Memory B cell (primary cell): ENCODE results near the gene PCBD1.

ENCODE experiments used
- ATAC-seq: fragments of 150-1000 bp; cut with Tn5 transposase; 2 replicates; pipeline ENCODE4 v1.10.0; 2021; ENCODE audit warnings: low read depth, mild to moderate bottlenecking, moderate library complexity
- DNase-seq, 2 donors: peaks; one replicate each; pipeline ENCODE4 v3.0.0; 2022; ENCODE audit warnings: low spot score in 2 of 2
- H3K27ac Mint-ChIP-seq: one replicate; pipeline ENCODE4 v1.8.0; 2022; ENCODE audit warnings: mild to moderate bottlenecking, moderate library complexity, mixed read lengths
- H3K27me3 Mint-ChIP-seq: one replicate; pipeline ENCODE4 v1.8.0; 2022; ENCODE audit warnings: mixed read lengths
- H3K36me3 Mint-ChIP-seq: one replicate; pipeline ENCODE4 v1.8.0; 2022; ENCODE audit warnings: mild to moderate bottlenecking, mixed read lengths
- H3K4me1 Mint-ChIP-seq: one replicate; pipeline ENCODE4 v1.8.0; 2022; ENCODE audit warnings: mixed read lengths
- H3K4me3 Mint-ChIP-seq: one replicate; pipeline ENCODE4 v1.8.0; 2022; ENCODE audit warnings: mild to moderate bottlenecking, moderate library complexity, mixed read lengths
- H3K9me3 Mint-ChIP-seq: one replicate; pipeline ENCODE4 v1.8.0; 2022; ENCODE audit warnings: mixed read lengths

PCBD1 gene

DNA sequence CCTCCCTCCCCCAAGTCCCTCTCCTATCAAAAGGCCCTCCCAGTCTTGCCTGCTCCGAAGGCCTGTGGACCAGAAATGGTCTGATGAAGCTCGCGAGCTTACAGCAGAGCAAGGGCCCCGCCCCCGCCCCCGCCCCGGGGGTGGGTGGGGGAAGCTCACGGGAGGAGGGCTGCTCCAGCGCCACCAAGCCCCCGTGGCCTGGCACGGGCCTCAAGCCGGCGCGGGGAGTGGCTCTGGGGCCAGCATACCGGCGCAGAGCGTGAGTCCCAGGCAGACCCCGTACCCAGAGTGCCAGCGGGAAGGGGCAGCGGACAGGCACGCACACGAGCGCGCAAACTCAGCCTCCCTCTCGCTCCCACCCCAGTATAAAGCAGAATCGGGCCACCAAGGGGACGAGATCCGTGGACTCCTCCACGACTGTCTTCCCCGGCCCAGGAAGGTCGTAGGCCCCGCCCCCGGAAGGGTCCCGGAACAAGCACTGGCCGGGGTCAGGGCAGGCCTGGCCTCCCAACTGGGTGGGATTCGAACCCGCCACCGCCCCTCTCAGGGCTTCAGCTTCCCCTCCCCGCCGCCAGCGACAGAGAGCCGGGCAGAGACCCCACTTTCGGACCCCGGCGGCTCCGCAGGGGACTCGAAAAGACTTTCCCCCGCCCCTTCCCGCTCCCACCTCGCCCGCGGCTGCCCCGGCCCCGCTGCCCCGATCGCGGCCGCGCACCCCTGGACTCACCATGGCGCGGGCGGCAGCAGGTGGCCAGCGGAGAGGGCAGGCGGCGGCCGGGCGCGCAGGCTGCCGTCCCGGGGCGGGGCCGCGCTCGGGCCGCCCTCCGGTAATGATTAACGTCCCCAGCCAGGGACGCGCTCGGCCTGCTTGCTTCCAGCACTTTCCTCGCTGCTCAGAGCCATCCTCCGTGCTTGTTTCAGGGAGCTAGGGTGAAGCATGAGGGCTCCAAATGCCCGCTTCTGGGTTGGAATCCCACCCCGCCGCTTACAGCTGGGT lies at the start of gene PCBD1:
Gene PCBD1 (minus strand): TSS at position 762 of the 997 bp plus-strand sequence. CDS start 32 bp downstream, at position 730.
- Mint-ChIP-seq H3K4me1 (peaks cover 5% of the 10 kb centered on the region), H3K36me3 (peaks cover 10% of the 10 kb centered on the region), H3K4me3 (peak within 1 kb of the TSS; percentile 88), H3K9me3 (no peaks in the 10 kb centered on the region), H3K27ac (peak within 1 kb of the TSS; percentile 72), H3K27me3 (no peaks in the 10 kb centered on the region)
- DNase-seq (peak; percentile 57 to 65), ATAC-seq (peak; percentile 92)

DNA sequence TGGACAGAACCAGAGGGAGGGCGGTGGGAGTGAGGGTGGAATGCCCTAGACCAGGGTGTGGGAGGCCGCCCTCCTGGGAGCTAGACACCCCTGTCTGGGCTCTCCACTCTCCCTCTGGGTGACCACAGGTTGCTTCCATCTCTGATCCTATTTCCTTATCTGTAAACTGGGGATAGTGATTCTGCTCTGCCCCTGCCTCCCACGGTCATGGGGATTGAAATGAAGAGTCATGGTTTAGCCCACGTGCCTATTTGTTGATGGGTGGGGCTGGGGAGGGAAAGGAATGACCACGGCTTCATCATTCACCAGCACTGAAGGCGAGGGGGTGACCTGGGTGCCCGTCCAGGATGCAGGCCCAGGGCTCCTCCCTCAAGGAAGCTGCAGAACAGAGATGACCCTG lies 49.3 kb upstream of the PCBD1 start:
- ATAC-seq = no peak
- no peaks in the 10 kb centered on the region for H3K4me1 Mint-ChIP-seq

DNA sequence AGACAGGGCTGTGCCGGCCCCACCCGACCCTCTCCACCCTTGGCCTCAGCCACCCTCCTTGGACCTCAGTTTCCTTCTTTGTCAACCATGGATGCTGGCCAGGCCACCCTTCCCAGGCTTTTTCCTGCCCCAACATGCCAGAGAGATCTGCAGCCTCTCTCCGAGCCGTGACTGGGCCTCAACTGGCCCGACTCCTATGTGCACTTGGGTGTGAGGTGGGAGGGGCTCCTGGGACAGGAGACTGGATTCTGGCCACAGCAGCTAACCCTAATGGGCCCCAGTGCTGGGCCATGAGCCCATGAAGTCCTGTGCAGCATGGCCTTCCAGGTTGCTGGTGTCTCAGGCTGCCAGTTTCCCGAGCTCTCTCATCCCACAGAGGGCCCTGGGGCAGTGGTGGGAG lies 47.7 kb upstream of the PCBD1 start:
- H3K36me3 Mint-ChIP-seq = no peaks in the 10 kb centered on the region
- H3K4me1 Mint-ChIP-seq = no peaks in the 10 kb centered on the region
- DNase-seq (no peak), ATAC-seq (no peak)
- peaks cover 9% of the 10 kb centered on the region for H3K27me3 Mint-ChIP-seq
- H3K4me3 Mint-ChIP-seq = no peak overlapping the region
- H3K27ac Mint-ChIP-seq = no peak overlapping the region
- no peaks in the 10 kb centered on the region for H3K9me3 Mint-ChIP-seq

More for the DNA sequence above, 49.3 kb upstream of the PCBD1 start:
- Mint-ChIP-seq H3K27me3 (peaks cover 11% of the 10 kb centered on the region), H3K36me3 (no peaks in the 10 kb centered on the region), H3K9me3 (no peaks in the 10 kb centered on the region), H3K27ac (no peak overlapping the region), H3K4me3 (no peak overlapping the region)
- DNase-seq = no peak

DNA sequence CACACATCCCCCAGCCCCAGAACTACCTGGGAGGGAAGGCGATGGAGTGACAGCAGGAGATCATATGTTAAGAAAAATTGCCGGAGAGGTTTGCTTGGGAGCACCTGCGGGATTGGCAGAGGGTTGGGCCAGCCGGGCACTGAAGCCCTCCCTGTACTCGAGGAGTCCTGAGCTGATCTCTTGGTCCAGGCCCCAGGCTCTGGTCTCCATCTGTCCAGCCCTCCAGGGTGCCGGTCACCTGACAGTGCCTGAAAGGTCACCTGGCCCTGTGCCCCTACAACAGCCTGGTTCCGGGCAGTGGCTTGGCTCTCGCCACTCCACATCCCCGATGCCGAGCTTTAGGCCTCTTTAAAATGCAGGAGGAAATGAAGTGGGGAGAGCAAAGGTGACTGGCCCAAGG lies 47.3 kb upstream of the PCBD1 start:
- H3K27ac Mint-ChIP-seq = no peak overlapping the region
- ATAC-seq = no peak
- no peak overlapping the region for H3K4me3 Mint-ChIP-seq
- no peak for DNase-seq
- H3K27me3 Mint-ChIP-seq = peaks cover 9% of the 10 kb centered on the region
- no peaks in the 10 kb centered on the region for H3K4me1 Mint-ChIP-seq
- H3K9me3 Mint-ChIP-seq = no peaks in the 10 kb centered on the region
- H3K36me3 Mint-ChIP-seq = no peaks in the 10 kb centered on the region

DNA sequence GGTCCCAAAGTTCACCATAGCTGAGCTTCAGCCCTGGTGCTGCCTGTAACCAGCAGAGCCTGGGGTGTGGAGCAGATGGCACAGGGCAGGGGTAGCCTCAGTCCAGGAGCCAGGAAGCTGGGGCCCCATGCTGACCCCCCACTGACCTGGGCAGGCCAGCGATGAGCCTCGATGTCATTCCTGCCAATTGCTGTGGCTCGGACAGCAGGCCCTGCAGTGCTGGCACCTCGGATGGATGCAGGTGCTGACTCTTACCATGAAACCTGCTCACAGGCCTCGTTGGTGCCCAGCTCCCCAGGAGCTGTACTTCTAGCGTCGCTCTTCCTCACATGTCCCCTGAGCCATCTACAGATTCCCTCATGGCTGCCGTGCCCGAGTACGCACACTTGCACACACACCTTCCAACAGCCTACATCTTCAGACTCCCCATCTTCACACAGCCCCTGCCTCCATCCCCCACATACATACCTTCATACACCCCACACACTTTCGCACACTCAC lies 46.8 kb upstream of the PCBD1 start:
- H3K36me3 Mint-ChIP-seq = no peaks in the 10 kb centered on the region
- DNase-seq = no peak
- peaks cover 9% of the 10 kb centered on the region for H3K27me3 Mint-ChIP-seq
- no peaks in the 10 kb centered on the region for H3K9me3 Mint-ChIP-seq
- H3K27ac Mint-ChIP-seq = no peak overlapping the region
- no peaks in the 10 kb centered on the region for H3K4me1 Mint-ChIP-seq
- H3K4me3 Mint-ChIP-seq = no peak overlapping the region
- ATAC-seq = no peak

DNA sequence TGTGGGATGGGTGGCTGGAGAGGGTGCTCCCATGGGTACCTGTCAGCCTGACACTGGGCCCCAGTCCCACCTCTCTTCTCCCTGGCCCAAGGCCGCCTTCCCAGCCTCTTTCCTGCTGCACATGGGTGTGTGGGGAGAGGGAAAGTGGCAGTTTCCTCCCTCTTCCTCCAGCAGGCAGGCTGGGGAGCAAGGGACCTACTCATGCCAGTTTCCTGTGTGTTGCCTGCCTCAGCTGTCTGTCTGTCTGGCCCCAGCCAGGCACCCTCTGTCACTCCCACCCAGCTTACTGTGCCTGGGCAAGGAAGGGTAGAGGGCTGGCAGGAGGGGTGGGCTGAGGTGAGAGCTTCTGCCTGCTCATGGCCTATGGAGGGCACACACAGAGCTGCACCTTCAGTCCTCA lies 46.3 kb upstream of the PCBD1 start:
- Mint-ChIP-seq H3K4me3 (no peak overlapping the region), H3K27me3 (peaks cover 9% of the 10 kb centered on the region), H3K9me3 (no peaks in the 10 kb centered on the region), H3K36me3 (no peaks in the 10 kb centered on the region), H3K27ac (no peak overlapping the region), H3K4me1 (no peaks in the 10 kb centered on the region)
- DNase-seq (no peak), ATAC-seq (no peak)

DNA sequence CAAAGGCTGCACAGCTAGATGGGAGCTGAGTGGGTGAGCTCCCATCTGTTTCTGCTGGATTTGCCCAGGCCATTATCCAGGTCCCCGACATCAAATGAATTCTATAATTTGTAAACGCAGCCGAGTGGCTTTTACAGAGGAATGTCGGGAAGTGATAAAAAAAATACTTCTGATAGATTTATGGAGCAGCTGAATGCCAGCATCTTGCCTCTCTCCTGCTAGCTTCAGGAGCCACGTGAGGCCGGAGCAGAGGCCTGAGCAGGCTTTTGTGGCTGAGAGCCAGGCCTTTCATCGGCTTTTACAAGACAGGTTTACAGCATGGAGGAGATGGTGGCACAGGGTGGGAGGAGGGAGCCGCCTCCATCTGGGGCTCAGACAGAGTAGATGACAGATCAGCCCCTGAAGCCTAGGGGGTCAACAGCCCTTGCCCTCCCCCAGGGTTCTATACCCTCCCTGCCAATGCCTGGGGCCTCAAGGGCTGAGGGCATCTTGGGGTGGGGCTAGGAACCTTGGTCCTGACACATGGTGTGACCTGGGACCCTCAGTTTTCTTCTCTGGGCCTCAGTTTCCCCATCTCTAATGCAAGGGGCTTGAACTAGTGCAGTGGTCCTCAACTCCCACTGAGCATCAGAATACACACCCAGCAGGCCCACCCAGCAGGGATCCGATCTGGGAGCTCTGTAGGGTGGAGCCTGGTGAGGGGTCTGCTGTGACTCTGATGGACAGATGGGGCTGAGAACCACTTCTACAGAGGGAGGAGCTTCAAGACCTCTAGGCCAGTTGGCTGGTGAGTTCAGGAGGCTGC lies 44.2 kb upstream of the PCBD1 start:
- ATAC-seq = no peak
- DNase-seq = no peak
- Mint-ChIP-seq H3K27ac (no peak overlapping the region), H3K27me3 (peaks cover 9% of the 10 kb centered on the region), H3K4me3 (no peak overlapping the region), H3K9me3 (no peaks in the 10 kb centered on the region), H3K4me1 (peaks cover 7% of the 10 kb centered on the region), H3K36me3 (no peaks in the 10 kb centered on the region)

DNA sequence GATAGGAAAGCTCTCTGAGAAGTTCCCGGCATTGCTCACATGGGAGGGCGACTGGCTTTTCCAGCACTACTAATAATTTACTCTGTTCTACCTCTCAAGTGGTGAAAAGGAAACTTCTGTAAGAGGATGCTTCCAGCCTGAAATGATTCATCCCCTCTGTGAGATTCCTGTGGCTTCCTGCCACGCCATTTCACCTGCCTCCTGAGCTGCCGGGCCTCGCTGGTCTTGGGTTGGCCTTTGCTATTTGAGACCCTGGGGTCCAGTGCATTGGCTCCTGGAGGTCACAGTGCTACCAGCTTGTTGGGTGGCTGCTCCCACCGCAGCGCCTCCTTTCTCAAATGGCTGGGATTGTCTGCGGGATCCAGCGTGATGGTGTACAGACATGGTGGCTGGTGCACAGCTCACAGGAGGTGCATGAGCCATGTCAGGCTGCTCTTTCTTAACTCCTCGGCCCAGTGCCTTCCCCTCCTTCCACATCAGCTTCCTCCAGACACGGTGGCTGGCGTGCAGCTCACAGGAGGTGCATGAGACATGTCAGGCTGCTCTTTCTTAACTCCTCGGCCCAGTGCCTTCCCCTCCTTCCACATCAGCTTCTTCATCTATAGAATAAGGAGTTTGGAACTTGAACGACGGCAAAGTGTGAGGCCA lies 42.9 kb upstream of the PCBD1 start:
- H3K4me3 Mint-ChIP-seq = no peak overlapping the region
- peaks cover 7% of the 10 kb centered on the region for H3K4me1 Mint-ChIP-seq
- H3K27ac Mint-ChIP-seq = no peak overlapping the region
- peaks cover 4% of the 10 kb centered on the region for H3K27me3 Mint-ChIP-seq
- no peaks in the 10 kb centered on the region for H3K9me3 Mint-ChIP-seq
- DNase-seq = no peak
- ATAC-seq = no peak
- H3K36me3 Mint-ChIP-seq = no peaks in the 10 kb centered on the region

DNA sequence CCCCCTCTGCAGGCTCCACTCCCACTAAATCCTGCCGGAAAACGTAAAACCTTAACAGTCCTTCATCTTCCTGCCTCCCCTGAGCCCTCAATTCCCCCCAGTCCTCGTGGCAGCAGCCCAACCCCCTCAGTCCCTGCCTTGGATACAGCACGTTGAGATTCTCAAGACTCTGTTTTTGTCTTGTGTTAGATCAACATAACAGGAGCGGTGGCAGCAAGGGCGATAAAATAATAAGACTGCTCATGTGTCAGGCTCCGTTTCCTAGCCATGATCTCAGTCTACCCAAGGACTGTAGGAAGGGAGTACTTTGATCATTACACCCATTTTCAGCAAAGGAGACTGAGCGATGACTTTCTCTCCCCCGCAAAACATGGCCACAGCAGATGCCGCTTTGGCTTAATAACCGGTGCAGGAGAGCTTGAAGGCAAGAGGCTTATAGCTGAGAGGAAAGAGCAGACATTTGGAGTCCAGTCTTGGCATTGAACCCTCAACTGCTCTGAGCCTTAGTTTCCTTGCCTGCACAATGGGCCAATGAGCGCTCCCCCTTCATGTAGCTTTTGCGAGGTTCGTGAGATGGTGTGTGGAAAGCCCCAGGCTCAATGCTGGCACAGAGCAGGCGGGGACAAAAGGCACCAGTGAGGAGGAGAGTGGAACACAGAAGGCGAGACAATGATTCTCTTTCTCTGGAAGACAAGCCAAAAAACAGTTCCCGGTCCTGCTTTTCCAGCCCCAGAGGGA lies 42.1 kb upstream of the PCBD1 start:
- no peak overlapping the region for H3K4me3 Mint-ChIP-seq
- H3K9me3 Mint-ChIP-seq = no peaks in the 10 kb centered on the region
- no peak for ATAC-seq
- DNase-seq = no peak
- H3K4me1 Mint-ChIP-seq = peaks cover 7% of the 10 kb centered on the region
- peaks cover 4% of the 10 kb centered on the region for H3K27me3 Mint-ChIP-seq
- no peak overlapping the region for H3K27ac Mint-ChIP-seq
- H3K36me3 Mint-ChIP-seq = no peaks in the 10 kb centered on the region

DNA sequence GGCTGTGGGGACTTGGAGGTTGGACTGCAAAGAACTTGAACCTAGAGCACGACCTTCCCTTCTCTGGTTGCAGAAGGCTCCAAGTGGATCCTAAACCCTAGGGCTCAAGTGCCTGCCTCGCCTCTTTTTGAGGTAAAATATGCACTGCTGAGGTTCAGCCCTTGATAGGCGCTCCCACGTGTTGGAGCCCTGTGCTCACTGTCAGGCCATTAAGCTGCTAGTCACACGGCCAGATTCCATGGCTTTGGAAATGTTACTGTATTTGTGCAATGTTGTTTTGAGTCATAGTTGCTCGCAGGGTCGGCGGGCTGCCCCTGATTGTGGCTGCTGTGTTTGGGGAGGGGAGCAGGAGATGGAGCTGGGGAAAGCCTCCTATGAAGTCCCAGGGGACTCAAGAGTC lies 39.8 kb upstream of the PCBD1 start:
- DNase-seq = no peak
- no peak for ATAC-seq
- Mint-ChIP-seq H3K4me3 (no peak overlapping the region), H3K4me1 (peaks cover 10% of the 10 kb centered on the region), H3K27me3 (peaks cover 10% of the 10 kb centered on the region), H3K36me3 (no peaks in the 10 kb centered on the region), H3K9me3 (no peaks in the 10 kb centered on the region), H3K27ac (no peak overlapping the region)

DNA sequence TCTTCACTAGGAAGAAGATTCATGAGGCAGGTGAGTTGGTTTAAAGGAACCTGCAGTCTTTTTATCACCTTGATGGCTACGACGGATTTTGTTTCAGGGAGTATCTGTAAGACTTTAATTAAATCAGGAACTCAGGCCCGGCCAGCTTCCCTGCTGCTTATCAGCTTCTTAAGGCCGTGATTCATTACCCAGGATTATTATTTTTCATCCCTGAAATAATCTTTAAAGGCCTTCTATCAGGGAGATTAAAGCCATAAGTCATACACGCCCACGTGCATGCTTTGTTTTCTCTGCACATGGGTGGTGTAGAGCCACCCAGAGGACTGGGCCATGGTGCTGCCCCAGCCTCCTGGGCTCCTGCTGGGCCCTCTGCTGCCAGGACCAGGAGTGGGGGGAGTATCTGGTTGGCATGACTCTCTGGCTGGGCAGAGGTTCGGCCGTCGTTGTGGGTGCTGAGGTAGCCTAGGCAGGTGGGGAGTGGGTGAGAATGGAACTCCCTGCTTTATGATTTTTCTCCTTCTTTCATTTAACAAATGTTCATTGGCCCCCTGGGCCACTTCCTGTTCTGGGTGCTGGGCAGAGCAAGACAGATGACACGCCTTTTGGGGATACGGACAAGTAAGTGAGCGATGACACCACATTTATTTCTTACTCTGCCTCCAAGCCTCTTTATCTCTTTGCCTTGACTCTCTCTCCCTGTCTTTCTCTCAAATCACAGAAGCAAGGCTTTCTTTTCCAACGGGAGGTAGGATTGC lies 39.0 kb upstream of the PCBD1 start:
- Mint-ChIP-seq H3K36me3 (no peaks in the 10 kb centered on the region), H3K9me3 (no peaks in the 10 kb centered on the region), H3K27me3 (peaks cover 11% of the 10 kb centered on the region), H3K27ac (no peak overlapping the region), H3K4me1 (peaks cover 10% of the 10 kb centered on the region), H3K4me3 (no peak overlapping the region)
- no peak for DNase-seq
- no peak for ATAC-seq

DNA sequence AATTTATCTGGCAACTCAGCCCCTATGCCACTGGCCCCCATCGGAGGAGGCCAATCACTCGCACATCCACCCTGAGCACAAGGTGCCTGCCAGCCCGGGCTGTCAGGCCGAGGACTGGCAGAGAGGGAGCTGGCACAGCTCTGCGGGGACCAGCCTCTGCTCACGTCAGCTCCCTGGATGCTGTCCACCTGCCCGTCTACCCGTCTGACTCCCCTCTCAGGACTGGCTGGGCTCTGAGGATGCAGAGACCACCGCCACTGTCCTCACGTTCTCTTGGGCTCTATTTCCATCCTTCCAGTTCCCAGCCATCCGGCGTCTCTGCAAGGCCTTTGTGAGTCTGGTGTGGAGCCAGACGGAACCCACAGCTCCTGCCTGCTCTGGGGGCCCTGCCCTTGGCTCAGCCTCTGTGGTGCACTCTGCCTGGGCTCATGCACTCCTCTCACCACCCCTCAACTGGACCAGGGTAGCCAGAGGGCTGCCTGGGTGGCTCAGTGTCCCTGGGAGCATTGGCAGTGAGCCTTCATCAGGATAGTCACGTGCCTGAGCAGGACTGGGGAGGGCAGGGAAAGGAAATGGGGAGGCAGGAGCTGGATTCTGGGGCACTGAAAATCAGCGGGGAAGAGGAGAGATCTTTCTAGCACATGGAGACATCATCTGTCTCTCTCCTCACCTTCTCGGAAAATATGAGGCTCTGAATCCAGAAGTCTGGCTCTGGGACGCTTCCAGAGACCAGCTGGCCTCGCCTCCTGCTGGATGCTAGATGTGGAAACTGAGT lies 38.0 kb upstream of the PCBD1 start:
- peaks cover 10% of the 10 kb centered on the region for H3K4me1 Mint-ChIP-seq

More for the DNA sequence above, 38.0 kb upstream of the PCBD1 start:
- DNase-seq (no peak), ATAC-seq (no peak)
- Mint-ChIP-seq H3K36me3 (no peaks in the 10 kb centered on the region), H3K9me3 (no peaks in the 10 kb centered on the region), H3K27ac (no peak overlapping the region), H3K4me3 (no peak overlapping the region), H3K27me3 (peaks cover 14% of the 10 kb centered on the region)
